ENCODE measurements around the gene PLCB4. TPM values are rescaled to one million over a fixed set of nuclear protein-coding genes. Genes with fewer than 3 reads are reported as not detected.

PLCB4 gene
- polyA plus RNA-seq, 1 experiment = 18.6 TPM

DNA sequence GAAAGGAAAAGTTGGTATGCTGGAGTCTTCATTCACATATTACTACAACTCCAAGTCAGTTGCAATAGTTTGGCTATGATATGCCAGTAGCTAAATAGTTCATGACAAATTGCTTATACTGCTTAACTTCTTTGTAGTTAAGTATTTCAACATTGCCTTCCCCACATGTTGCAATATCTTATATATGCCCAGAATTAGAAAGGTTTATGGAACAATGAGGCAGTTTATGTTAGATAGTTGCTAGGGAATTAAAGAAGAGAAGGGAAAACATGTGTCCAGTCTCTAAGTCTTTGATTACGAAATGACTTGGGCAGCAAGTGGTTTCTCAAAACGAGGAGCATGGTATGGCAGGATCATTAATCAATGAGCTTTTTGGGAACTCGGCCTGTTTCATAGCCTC is 145.8 kb downstream of the PLCB4 start:
- Histone ChIP-seq H3K4me3 (ENCODE audit: low read depth, low read length) (no peak overlapping the region), H3K27me3 (ENCODE audit: control insufficient read depth, insufficient read depth, low read length) (no peaks in the 10 kb centered on the region), H3K27ac (ENCODE audit: low read depth, low read length) (no peak overlapping the region), H3K9me3 (ENCODE audit: control insufficient read depth, insufficient read depth, low read length) (no peaks in the 10 kb centered on the region; the same call in 1 of the 2 replicates)
- CTCF ChIA-PET = interaction anchor here (0.9 to 1.0 kb wide), 2 partner anchors 142 to 361 kb away, joined by 3 to 4 read pairs; no protein-coding TSS in a partner anchor
- DNase-seq (ENCODE audit: low read depth, low spot score) = peak; percentile 84
- POLR2A ChIA-PET = interaction anchor here (1.0 to 1.2 kb wide), 2 partner anchors 21 to 80 kb away, joined by 3 to 4 read pairs; no protein-coding TSS in a partner anchor
- TF ChIP-seq, protein P1, sequence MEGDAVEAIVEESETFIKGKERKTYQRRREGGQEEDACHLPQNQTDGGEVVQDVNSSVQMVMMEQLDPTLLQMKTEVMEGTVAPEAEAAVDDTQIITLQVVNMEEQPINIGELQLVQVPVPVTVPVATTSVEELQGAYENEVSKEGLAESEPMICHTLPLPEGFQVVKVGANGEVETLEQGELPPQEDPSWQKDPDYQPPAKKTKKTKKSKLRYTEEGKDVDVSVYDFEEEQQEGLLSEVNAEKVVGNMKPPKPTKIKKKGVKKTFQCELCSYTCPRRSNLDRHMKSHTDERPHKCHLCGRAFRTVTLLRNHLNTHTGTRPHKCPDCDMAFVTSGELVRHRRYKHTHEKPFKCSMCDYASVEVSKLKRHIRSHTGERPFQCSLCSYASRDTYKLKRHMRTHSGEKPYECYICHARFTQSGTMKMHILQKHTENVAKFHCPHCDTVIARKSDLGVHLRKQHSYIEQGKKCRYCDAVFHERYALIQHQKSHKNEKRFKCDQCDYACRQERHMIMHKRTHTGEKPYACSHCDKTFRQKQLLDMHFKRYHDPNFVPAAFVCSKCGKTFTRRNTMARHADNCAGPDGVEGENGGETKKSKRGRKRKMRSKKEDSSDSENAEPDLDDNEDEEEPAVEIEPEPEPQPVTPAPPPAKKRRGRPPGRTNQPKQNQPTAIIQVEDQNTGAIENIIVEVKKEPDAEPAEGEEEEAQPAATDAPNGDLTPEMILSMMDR (IDR thresholded peaks at IDR 0.05; ENCODE audit: low read depth, low read length) = no peak

GRCh38 chr20:9215539-9215938 is 146.7 kb downstream of the PLCB4 start:
- no peak for DNase-seq (ENCODE audit: low read depth, low spot score)
- Histone ChIP-seq H3K4me3 (ENCODE audit: low read depth, low read length) (no peak overlapping the region), H3K27me3 (ENCODE audit: control insufficient read depth, insufficient read depth, low read length) (no peaks in the 10 kb centered on the region), H3K9me3 (ENCODE audit: control insufficient read depth, insufficient read depth, low read length) (no peaks in the 10 kb centered on the region; the same call in 1 of the 2 replicates), H3K27ac (ENCODE audit: low read depth, low read length) (no peak overlapping the region)
- POLR2A ChIA-PET = no interaction called here
- CTCF ChIA-PET = interaction anchor here (0.5 to 0.7 kb wide), 2 partner anchors 130 to 362 kb away, joined by 3 read pairs; no protein-coding TSS in a partner anchor
- TF ChIP-seq, protein P1 (IDR thresholded peaks at IDR 0.05; ENCODE audit: low read depth, low read length) = peak; percentile 31; the same call in 1 of the 2 replicates

DNA sequence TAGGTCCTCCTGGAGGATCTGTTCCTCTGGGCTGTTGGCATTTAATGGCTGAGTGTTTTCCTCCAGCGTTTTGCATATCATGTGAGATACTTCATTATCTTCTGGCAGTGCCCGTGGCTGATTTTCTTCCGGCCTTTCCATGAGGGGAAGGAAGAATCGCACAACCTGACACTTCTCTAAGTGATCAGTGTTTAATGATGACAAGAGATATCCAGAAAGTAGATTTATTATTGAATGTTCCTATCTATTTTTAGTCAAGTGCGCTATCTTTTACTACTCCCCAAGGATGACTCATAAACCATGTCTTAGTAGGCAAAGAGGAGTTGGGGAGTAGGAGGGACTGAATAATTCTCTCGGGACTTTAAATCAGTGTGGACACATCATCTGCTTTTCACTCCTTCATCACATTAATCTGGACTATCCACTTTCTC is 149.7 kb downstream of the PLCB4 start:
- ChIA-PET POLR2A (no interaction called here), CTCF (no interaction called here)
- TF ChIP-seq, protein P1 (IDR thresholded peaks at IDR 0.05; ENCODE audit: low read depth, low read length) = no peak
- DNase-seq (ENCODE audit: low read depth, low spot score) = no peak
- H3K27me3 ChIP-seq (ENCODE audit: control insufficient read depth, insufficient read depth, low read length) = no peaks in the 10 kb centered on the region
- H3K27ac ChIP-seq (ENCODE audit: low read depth, low read length) = no peak overlapping the region
- no peak overlapping the region for H3K4me3 ChIP-seq (ENCODE audit: low read depth, low read length)
- H3K9me3 ChIP-seq (ENCODE audit: control insufficient read depth, insufficient read depth, low read length) = no peaks in the 10 kb centered on the region; the same call in 1 of the 2 replicates

DNA sequence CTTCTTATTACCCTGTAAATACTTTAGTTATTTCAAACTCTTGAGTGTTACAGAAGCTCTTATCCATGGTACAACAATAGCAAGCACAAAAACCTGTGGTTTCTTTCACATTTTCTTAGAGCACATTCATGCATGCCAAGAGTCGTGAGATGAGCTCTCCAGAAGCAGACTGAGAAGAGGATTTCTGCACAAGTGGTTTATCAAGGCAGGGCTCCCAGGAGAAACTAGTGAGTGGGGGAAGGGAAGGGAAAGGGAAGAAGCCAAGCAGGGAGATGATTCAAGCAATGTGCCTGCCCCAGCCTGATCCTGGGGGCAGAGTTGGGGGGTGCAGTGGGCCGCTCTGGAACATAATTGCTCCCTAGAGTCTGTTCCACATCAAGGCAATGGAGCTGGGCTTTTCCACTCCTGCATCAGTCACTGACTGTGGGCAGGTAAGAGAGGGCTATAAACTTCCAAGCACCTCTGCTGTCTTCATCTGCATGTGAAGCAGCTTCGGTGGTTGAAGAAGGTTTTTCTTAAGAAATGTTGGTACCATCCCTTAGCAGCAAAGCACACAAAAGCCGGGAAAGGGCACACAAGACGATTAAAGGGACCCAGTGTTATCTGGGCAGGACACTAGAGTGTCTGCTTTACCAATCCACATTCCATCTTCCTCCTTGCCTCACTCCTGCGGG is 152.1 kb downstream of the PLCB4 start:
- no peak overlapping the region for H3K27ac ChIP-seq (ENCODE audit: low read depth, low read length)
- POLR2A ChIA-PET = no interaction called here
- H3K27me3 ChIP-seq (ENCODE audit: control insufficient read depth, insufficient read depth, low read length) = no peaks in the 10 kb centered on the region
- no peaks in the 10 kb centered on the region; the same call in 1 of the 2 replicates for H3K9me3 ChIP-seq (ENCODE audit: control insufficient read depth, insufficient read depth, low read length)
- no peak overlapping the region for H3K4me3 ChIP-seq (ENCODE audit: low read depth, low read length)
- CTCF ChIA-PET = interaction anchor here (0.6 to 2.3 kb wide), 4 partner anchors 172 to 367 kb away, joined by 4 to 9 read pairs (median 6); no protein-coding TSS in a partner anchor
- DNase-seq (ENCODE audit: low read depth, low spot score) = peak; percentile 33
- TF ChIP-seq, protein P1 (IDR thresholded peaks at IDR 0.05; ENCODE audit: low read depth, low read length) = no peak

DNA sequence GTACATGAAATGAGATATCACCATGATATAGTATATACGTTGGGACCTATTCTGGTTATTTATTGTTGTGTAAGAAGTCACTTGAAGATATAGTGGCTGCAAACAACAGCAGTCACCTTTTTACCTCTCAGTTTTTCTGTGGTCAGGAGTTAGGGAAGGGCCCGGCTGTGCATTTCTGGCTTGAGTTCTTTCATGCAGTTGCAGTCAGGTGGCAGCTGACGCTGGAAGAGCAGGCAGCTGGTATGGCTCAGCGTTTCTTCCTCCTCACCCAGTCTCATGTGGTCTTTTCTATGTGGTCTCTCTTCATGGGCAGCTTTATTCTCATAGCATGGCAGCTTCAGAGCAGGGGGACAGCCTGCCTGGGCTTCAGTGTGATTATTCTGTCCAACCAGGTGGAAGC is 154.4 kb downstream of the PLCB4 start:
- Histone ChIP-seq H3K9me3 (ENCODE audit: control insufficient read depth, insufficient read depth, low read length) (no peaks in the 10 kb centered on the region; the same call in 1 of the 2 replicates), H3K27ac (ENCODE audit: low read depth, low read length) (no peak overlapping the region), H3K27me3 (ENCODE audit: control insufficient read depth, insufficient read depth, low read length) (no peaks in the 10 kb centered on the region), H3K4me3 (ENCODE audit: low read depth, low read length) (no peak overlapping the region)
- ChIA-PET POLR2A (no interaction called here), CTCF (no interaction called here)
- no peak for DNase-seq (ENCODE audit: low read depth, low spot score)
- TF ChIP-seq, protein P1 (IDR thresholded peaks at IDR 0.05; ENCODE audit: low read depth, low read length) = no peak

Measured in AG04450 (cell line).